GM19324 (cell line): ENCODE results near the gene HCFC1.

Experiments used
- ATAC-seq: cut with Tn5 transposase; IDR thresholded peaks from one replicate; pipeline ENCODE4 v1.9.1; 2021; ENCODE audit warnings: mild to moderate bottlenecking, moderate library complexity; ENCODE audit not compliant: unreplicated experiment, low FRiP score

HCFC1 gene

DNA sequence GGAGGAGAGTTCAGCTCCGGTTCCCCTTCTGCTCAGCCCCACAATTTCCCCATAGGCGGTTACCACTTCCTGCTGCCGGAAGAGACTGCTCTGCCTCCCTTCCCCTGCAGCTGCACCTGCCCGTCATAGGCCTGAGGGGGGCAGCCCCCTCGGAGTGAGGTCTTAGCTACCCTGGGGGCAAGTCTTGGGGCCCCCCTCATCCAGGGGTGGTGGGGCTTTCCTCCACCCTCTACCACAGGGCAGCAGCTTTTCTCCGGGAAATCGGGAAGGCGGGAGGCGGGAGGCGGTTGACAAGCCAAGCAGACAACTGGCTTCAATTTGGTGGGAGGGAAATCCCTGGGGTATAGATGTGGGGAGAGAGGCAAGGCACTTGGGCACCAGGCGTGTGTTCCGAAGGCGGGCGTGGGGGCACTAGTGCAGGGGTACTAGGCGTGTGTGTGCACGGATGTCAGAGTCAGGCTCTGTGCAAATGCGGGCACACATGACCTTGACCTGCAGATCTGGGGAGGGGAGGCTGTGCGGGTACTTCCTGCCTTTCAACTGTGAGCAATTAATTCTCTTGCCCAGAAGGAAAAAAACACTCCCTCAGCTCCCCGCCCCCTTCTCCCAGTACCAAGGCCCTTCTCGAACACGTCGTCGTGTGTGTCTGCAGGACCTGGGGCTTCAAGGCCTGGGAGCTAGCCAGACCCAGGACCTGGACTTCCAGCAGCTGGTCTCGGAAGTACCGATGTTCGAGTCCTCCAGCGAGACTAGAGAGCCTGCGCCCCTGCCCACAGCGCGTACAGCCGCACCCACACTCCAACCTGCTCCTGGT lies 44.6 kb downstream of the HCFC1 start:
- peak; percentile 30 for ATAC-seq

GRCh38 chrX:153926552-153926857 lies 45.1 kb downstream of the HCFC1 start:
- no peak for ATAC-seq

- ATAC-seq = no peak
These were observed 45.7 kb downstream of the HCFC1 start, which contains the start of gene ARHGAP4 for GRCh38 chrX:153925739-153926551. Gene ARHGAP4, minus strand, starts transcription at chrX:153926264. Its CDS starts 62 bp downstream, at chrX:153926202.

DNA sequence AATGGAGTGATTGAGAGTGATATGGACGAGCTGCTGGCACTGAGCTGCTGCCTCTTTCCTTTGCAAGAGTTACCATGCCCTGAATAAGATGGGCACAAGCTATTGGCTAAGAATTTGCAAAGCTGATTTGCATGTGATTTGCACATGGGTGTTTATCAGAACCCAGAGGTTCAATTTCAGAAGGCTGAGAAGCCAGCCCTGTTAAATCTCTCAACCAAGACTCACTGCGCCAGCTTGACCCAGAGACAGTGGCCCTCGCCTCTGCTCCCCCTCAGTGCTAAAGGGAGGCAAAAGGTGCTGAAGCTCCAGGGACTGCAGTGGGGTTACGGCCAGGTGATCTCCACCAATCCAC lies 46.3 kb downstream of the HCFC1 start:
- no peak for ATAC-seq

DNA sequence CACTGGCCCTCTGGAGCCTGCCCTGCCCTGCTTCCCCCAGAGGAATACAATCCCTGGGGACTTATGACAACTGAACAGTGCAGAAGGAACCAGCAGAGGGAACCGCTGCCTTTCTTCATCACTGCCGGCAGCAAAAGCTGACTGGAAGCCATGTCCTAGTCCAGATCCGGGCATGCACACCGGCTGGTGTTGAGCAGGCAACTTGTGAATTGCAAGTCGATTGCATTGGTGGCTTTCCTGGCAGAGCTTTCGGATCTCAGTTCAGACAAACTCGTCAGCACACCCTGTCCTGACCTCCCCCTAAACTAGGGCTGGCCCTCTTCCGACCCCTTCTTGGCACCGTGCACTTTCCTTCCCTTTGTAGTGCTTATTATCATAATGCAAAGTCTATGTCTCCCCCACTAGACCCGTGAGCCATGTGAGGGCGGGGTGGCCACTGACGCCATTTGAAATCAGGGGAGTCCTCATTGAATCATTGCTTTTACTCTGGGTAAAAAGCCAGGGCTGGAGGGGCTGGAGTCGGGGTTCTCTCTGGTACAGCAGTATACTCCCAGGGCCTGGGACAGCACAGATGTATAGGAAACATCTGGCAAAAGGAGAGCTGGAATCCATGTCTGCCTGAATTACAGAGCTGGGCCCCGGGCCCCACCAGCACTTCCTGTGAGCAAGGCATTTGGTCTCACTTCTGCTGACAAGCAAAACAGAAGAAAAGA lies 47.3 kb downstream of the HCFC1 start:
- ATAC-seq = no peak

- ATAC-seq = no peak
These were observed 48.4 kb downstream of the HCFC1 start for GRCh38 chrX:153922932-153923857.

DNA sequence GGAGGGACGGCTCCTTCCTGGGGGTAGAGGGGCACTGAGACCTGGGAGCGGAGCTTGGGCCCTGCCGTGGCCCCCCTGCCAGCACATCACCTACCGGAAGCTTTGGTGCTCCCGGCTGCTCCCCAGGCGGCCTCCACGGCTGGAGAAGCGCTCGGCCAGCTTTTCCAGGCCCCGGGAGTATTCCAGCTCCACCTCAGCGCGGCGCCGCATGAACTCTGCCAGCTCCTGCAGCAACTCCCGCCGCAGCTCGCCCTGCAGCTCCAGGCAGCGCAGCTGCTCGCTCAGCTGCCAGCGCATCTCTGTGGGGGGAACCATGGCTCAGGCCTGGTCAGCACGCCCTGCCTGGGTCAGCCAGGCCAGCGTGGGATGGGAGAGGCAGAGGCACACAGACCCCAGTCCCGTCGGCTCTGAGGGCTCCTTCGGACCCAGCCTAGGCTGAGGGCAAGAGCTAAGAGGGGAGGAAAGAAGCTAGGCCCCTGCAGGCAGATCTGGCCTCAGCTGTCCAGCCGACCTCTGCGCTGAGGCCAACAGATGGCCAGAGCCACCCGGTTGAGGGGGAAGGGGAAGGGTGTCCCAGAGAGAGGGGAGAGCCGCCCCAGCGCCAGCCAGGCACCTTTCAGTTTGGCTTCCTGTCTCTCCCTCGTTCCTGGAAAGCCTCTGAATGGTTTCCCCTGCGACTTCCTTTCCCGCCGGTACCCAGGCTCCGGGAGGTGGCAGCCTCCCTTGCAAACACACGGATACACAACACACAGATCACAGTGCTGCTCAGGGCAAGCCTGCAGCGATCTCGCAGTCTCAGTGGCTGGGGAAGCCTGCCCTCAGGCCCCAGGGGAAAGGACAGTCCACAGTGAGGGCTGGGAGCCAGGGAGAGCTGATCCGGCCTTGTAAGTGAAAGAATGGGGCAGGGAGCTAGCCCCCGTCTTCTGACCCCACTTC lies 49.8 kb downstream of the HCFC1 start:
- ATAC-seq = no peak

DNA sequence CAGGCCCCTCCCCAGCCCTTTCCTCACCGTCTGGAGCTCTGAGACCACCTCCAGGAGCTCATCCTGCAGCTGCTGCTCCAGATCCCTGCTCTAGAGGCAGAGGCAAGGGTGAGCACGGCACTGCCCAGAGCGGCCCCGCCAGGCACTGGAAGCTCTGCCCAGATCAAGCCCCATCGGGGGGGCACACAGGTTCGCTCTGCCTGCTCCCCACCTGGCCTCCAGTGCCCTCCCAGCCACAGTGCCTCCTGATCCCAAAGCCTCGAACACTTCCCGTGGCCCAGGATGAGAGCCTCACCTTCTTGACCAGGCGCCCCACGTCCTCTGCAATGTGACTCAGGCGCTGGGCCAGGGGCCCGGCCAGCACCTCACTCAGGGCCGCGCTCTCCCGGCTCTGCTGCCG lies 50.5 kb downstream of the HCFC1 start:
- no peak for ATAC-seq

- ATAC-seq = no peak
These were observed 51.1 kb downstream of the HCFC1 start for GRCh38 chrX:153920546-153920945.

GRCh38 chrX:153919281-153919680 lies 52.3 kb downstream of the HCFC1 start:
- no peak for ATAC-seq

DNA sequence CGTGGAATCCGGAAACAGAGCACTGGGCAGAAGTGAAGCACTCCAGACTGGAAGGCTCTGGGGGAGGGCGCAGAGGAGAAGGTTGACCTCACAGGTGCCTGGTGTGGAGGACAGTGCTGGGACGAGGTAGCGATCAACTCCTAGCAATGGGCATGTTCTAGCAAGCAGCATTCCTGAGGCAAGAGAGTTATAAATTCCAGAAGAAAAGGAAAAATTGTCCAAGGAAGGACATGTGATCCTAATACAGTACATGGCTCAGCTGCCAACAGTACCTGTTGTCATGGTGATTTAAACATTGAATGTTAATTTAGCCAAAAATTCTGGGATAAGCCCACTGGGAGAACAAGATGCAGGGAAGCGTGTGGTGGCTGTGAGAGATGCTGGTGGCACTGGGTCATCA lies 53.7 kb downstream of the HCFC1 start:
- ATAC-seq = no peak

DNA sequence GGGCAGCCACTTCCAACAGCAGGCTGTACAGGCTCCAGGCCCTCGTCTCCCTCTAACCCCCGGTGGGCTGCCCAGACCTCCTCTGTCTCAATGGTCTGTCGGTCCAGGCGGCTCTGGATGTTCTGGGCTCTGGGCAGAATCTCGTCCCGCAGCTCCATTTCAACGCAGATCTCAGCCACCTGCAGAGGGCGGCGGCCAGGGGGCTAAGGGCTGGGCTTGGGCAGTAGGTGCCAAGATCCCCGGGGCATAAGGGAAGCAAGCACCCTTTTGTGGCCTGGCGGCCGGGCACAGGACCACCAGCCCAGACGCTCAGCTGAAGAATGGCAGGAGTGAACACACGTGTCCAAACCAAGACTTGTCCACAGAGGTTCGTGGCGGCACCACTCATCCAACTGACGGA lies 57.9 kb downstream of the HCFC1 start:
- no peak for ATAC-seq

GRCh38 chrX:153913211-153913610 lies 58.4 kb downstream of the HCFC1 start:
- ATAC-seq = no peak

- ATAC-seq = no peak
These were observed 59.8 kb downstream of the HCFC1 start for GRCh38 chrX:153911798-153912197.

- no peak for ATAC-seq
These were observed 61.2 kb downstream of the HCFC1 start for GRCh38 chrX:153910446-153910845.

DNA sequence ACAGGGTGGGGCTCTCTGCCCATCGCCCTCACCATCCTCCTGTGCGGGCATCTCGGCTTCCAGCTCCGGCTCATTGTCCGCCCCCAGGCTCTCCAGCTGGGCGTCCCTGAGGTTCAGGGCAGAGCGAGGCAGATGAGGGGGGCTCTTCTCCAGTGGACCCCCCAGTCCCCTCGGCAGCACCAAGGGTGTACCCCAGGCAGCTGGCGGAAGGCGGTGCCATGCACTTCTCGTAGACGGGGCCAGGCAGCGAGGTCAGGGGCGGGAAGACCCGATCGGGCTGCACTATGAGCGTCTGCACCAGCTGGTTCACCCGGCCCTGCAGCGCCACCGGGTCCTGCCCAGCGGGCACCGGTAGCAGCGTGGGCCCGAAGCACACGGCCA lies 61.6 kb downstream of the HCFC1 start:
- no peak for ATAC-seq

DNA sequence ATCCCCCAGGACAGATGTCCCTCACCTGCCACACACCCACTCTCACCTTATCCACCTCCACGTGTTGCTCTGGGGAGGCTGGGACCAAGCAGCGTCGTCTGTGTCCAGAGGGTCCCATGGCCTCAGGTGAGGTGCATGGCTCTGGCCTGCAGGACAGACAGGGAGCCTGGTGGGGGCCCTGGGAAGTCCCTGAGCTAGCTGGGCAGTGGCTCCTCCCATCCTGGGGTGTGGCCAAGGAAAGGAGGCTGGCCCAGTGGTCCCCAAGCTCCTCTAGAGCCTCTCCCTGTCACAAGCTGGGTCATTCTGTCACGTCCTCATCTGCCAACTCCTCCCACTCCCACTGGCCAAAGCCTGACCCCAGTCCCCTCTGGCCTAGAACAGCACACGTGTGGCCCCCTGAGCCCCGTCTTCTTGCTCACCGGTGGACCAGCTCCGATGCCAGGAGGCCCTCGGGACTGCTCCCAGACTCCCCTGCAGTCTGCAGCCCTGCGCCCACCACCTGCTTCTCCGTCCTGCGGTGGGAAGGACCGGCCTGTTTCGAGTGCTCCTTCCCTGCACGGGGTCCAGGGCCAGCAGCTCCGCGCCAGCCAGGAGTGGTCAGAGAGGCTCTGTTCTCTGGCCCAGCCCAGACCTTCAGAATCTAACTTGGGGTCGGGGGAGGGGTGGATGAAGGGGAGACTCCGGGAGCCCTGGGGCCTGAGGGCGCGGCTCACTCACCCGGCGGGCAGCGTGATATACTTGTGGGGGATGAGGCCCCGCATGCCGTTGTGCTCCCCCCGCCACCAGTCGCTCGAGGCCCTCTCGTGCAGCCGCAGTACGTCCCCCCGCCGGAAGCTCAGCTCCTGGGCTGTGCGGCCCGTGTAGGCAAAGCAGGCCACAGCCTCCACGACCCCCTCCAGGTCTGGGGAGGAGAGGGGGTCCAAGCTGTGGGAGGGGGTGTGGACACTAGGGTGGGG lies 62.3 kb downstream of the HCFC1 start:
- no peak for ATAC-seq

- ATAC-seq = no peak
These were observed 63.3 kb downstream of the HCFC1 start for GRCh38 chrX:153908219-153908860.
